ENCODE data around the gene UQCR11.

GRCh38 chr19:1629256-1629808 is 24.1 kb upstream of the UQCR11 start:
- TF ChIP-seq CTCF (IDR thresholded peaks at IDR 0.05) (no peak), POLR2AphosphoS5 (IDR thresholded peaks at IDR 0.05) (no peak), POLR2A (IDR thresholded peaks at IDR 0.05) (no peak), EP300 (IDR thresholded peaks at IDR 0.05) (no peak)

Data from sigmoid colon (tissue), 4 donors.